Measurements from ENCODE around the gene DUSP16. TPM values are rescaled to one million over a fixed set of nuclear protein-coding genes. Genes with fewer than 3 reads are reported as not detected.

DUSP16 gene
- polyA plus RNA-seq, 2 of the 4 experiments (the other 2 are of a cell fraction), result 18.2 to 34.7 TPM

- peak in 1 of 2 experiments; percentile 16 for DNase-seq (ENCODE audit: low read depth in 1 of 2, low spot score in 1 of 2)
- CTCF ChIA-PET, result interaction anchor here (0.6 to 1.0 kb wide), 4 partner anchors 47 to 221 kb away, joined by 3 to 6 read pairs (median 3); no protein-coding TSS in a partner anchor
- H3K9me3 ChIP-seq, result no peaks in the 10 kb centered on the region
- H3K27ac ChIP-seq, result peak overlapping the region; percentile 36 to 76; a peak in 4 of 6 replicates
- H3K4me1 ChIP-seq, result peaks cover 21% of the 10 kb centered on the region
- H3K4me2 ChIP-seq, result peak overlapping the region; percentile 42; the same call in 1 of the 3 replicates
- ATAC-seq, result no peak
- WGBS (ENCODE audit: missing lambda C conversion rate), result 60% methylated on average over 7 of the region's 7 CpGs
- no peak overlapping the region for H3K4me3 ChIP-seq
- POLR2A ChIA-PET, result no interaction called here
- FAIRE-seq, result no peak
- no peak for TF ChIP-seq EP300 (IDR thresholded peaks at IDR 0.05)
- TF ChIP-seq HES2 (IDR thresholded peaks at IDR 0.05), result no peak
- TF ChIP-seq HDAC2 (IDR thresholded peaks at IDR 0.05), result no peak
- TF ChIP-seq MAZ (IDR thresholded peaks at IDR 0.05; ENCODE audit: borderline replicate concordance, low read depth, low read length), result no peak
- TF ChIP-seq ESRRA (IDR thresholded peaks at IDR 0.05; ENCODE audit: borderline replicate concordance, low read length), result no peak
- TF ChIP-seq MAFK (IDR thresholded peaks at IDR 0.05; ENCODE audit: partially characterized antibody), result peak; percentile 51
- TF ChIP-seq CHD2 (IDR thresholded peaks at IDR 0.05; ENCODE audit: low read length, partially characterized antibody), result no peak
Measured at GRCh38 chr12:12606781-12607589, 44.3 kb upstream of the DUSP16 start.

- Histone ChIP-seq H3K4me1 (peaks cover 16% of the 10 kb centered on the region), H3K27ac (no peak overlapping the region), H3K4me3 (no peak overlapping the region), H3K9me3 (no peaks in the 10 kb centered on the region), H3K4me2 (no peak overlapping the region)
- DNase-seq (ENCODE audit: low read depth in 1 of 2, low spot score in 1 of 2), result no peak
- no peak for FAIRE-seq
- CTCF ChIA-PET, result no interaction called here
- 89% methylated on average over 5 of the region's 5 CpGs for WGBS (ENCODE audit: missing lambda C conversion rate)
- POLR2A ChIA-PET, result no interaction called here
- ATAC-seq, result no peak
- TF ChIP-seq EHMT2 (IDR thresholded peaks at IDR 0.05; ENCODE audit: low read depth), result no peak
- no peak for TF ChIP-seq ELK1 (IDR thresholded peaks at IDR 0.05; ENCODE audit: low read depth, low read length)
- no peak for TF ChIP-seq PHF8 (IDR thresholded peaks at IDR 0.05; ENCODE audit: borderline replicate concordance, low read depth)
- no peak for TF ChIP-seq POLR2AphosphoS2 (conservative IDR thresholded peaks at IDR 0.05; ENCODE audit: low read length)
Measured at GRCh38 chr12:12604740-12605139, 42.1 kb upstream of the DUSP16 start.

- Histone ChIP-seq H3K4me3 (no peak overlapping the region), H3K27ac (peak overlapping the region in 1 of 2 experiments; percentile 52; a peak in 3 of 6 replicates), H3K4me2 (no peak overlapping the region), H3K4me1 (no peaks in the 10 kb centered on the region; the same call in 2 of the 3 replicates), H3K9me3 (no peaks in the 10 kb centered on the region)
- DNase-seq (ENCODE audit: low read depth in 1 of 2, low spot score in 1 of 2) (peak in 1 of 2 experiments; percentile 36), FAIRE-seq (no peak), ATAC-seq (no peak)
- ChIA-PET POLR2A (no interaction called here), CTCF (interaction anchor here (0.6 kb wide), 1 partner anchor 241 kb away, joined by 5 read pairs; no protein-coding TSS in a partner anchor)
- whole genome bisulfite sequencing (ENCODE audit: missing lambda C conversion rate), result 68% methylated on average over 8 of the region's 8 CpGs
- TF ChIP-seq FOXS1 (CRISPR knock-in tag; IDR thresholded peaks at IDR 0.05) (no peak), MYC (IDR thresholded peaks at IDR 0.05; ENCODE audit: borderline replicate concordance, low read length) (no peak), CHD2 (IDR thresholded peaks at IDR 0.05; ENCODE audit: low read length, partially characterized antibody) (no peak), CEBPB (IDR thresholded peaks at IDR 0.05) (peak; percentile 40 to 78; a peak in 3 of 4 replicates)
Measured at GRCh38 chr12:12600659-12601058, 38.0 kb upstream of the DUSP16 start.

- H3K4me2 ChIP-seq, result no peak overlapping the region
- CTCF ChIA-PET, result interaction anchor here (1.0 to 1.3 kb wide), 2 partner anchors 12 to 223 kb away, joined by 3 read pairs; no protein-coding TSS in a partner anchor
- WGBS (ENCODE audit: missing lambda C conversion rate), result 73% methylated on average over 9 of the region's 9 CpGs
- POLR2A ChIA-PET, result no interaction called here
- no peak overlapping the region for H3K4me3 ChIP-seq
- ATAC-seq (0 out of 6 replicates have a peak, but pooled peaks of 1 of the 2 experiments have one; percentile 24), DNase-seq (ENCODE audit: low read depth in 1 of 2, low spot score in 1 of 2) (no peak), FAIRE-seq (no peak)
- H3K9me3 ChIP-seq, result no peaks in the 10 kb centered on the region
- H3K27ac ChIP-seq, result peak overlapping the region in 1 of 2 experiments; percentile 52; a peak in 3 of 6 replicates
- no peak for TF ChIP-seq SREBF2 (IDR thresholded peaks at IDR 0.05)
- TF ChIP-seq MYC (IDR thresholded peaks at IDR 0.05; ENCODE audit: borderline replicate concordance, low read length), result no peak
- TF ChIP-seq ZC3H11A (IDR thresholded peaks at IDR 0.05), result no peak
- TF ChIP-seq TP53 (CRISPR knock-in tag; IDR thresholded peaks at IDR 0.05), result no peak
- TF ChIP-seq SMC3 (IDR thresholded peaks at IDR 0.05), result no peak
- no peak for TF ChIP-seq RAD21 (conservative IDR thresholded peaks at IDR 0.05 in 1 of 2, IDR thresholded peaks at IDR 0.05 in 1 of 2)
- no peak for TF ChIP-seq EP300 (IDR thresholded peaks at IDR 0.05)
- TF ChIP-seq HOXB13 (CRISPR knock-in tag; IDR thresholded peaks at IDR 0.05; ENCODE audit: low read depth), result no peak
- TF ChIP-seq CHD2 (IDR thresholded peaks at IDR 0.05; ENCODE audit: low read length, partially characterized antibody), result no peak
- TF ChIP-seq ATOH8 (CRISPR knock-in tag; IDR thresholded peaks at IDR 0.05; ENCODE audit: low read depth), result no peak
- H3K4me1 ChIP-seq, result no peaks in the 10 kb centered on the region; the same call in 2 of the 3 replicates
Measured at GRCh38 chr12:12599750-12600643, 37.3 kb upstream of the DUSP16 start.

All from A549 (cell line).